Adrenal gland (tissue), 12 donors: ENCODE data around the gene RAPGEF4. TPM values are rescaled to one million over a fixed set of nuclear protein-coding genes. Genes with fewer than 3 reads are reported as not detected.

ENCODE experiments used
- DNase-seq, 7 donors: peaks; one replicate each; pipeline ENCODE4 v3.0.0-alpha.2; 2019 to 2020
- H3K27ac ChIP-seq, 5 donors: fragments of 200-600 bp; sonication (generic) in 4 of 5; 1 replicate in 3 of 5; 2 replicates in 2 of 5; pipeline versions ENCODE4 v1.5.1 to v1.8.0; 2016 to 2020; ENCODE audit warnings: mild to moderate bottlenecking in 1 of 5
- H3K27me3 ChIP-seq: fragments of 200-600 bp; 2 replicates; pipeline ENCODE4 v1.8.0; 2021
- H3K36me3 ChIP-seq, 2 donors: fragments of 200-600 bp; replicated peaks in 1 of 2; 1 replicate in 1 of 2; 2 replicates in 1 of 2; pipeline versions ENCODE4 v1.5.1 to v1.8.0; 2018 to 2022
- H3K4me1 ChIP-seq, 2 donors: fragments of 200-600 bp; replicated peaks in 1 of 2; 1 replicate in 1 of 2; 2 replicates in 1 of 2; pipeline versions ENCODE4 v1.5.1 to v1.8.0; 2018 to 2021
- H3K4me3 ChIP-seq, 4 donors: fragments of 200-600 bp; sonication (generic) in 3 of 4; one replicate each; pipeline ENCODE4 v1.5.1; 2016 to 2018
- H3K9me3 ChIP-seq, 3 donors: fragments of 200-600 bp; sonication (generic) in 1 of 3; replicated peaks in 1 of 3; 1 replicate in 2 of 3; 2 replicates in 1 of 3; pipeline versions ENCODE4 v1.5.1 to v1.8.0; 2016 to 2021
- POLR2A ChIP-seq, 2 donors: fragments of 450-650 bp; IDR thresholded peaks; one replicate each; pipeline ENCODE4 v1.6.1; 2017; ENCODE audit warnings: antibody characterized with exemption in 2 of 2, mild to moderate bottlenecking in 2 of 2, moderate library complexity in 1 of 2
- WGBS, 4 donors: extraction: QIAGEN DNeasy Blood & Tissue Kit in 2 of 4; methylation state at CpG; one replicate each; pipeline versions ENCODE4 v1.1.5 to v1.1.7; 2013 to 2017; 5-methylcytosine and 5-hydroxymethylcytosine counted together
- intact Hi-C, 2 donors: fragments of 100-400 bp; cut with DNase I; formaldehyde crosslinking; loops; one replicate each; pipeline versions ENCODE4 v1.14.1 to v1.15.0; 2022 to 2023
- polyA plus RNA-seq, 3 donors: library from polyadenylated mRNA; stranded (reverse); fragments of 200-250 nt in 2 of 3; fragments of 350-450 nt in 1 of 3; fragmentation: Illumina TruSeq in 1 of 3; extraction: RNeasy Lipid Tissue Mini Kit (QIAGEN cat#74804) in 1 of 3; gene quantifications; one replicate each; pipeline ENCODE4 v1.2.3, GENCODE V29; 2013 to 2014
- total RNA-seq, 9 donors: library from RNA; depleted of rRNA in 4 of 9; stranded (reverse); fragments of >200 nt in 4 of 9; fragments of 120-200 nt in 1 of 9; fragmentation: NEBNext Ultra II Directional in 1 of 9; extraction: Animal tissue kit (Norgen Biotek cat#: 25700) in 1 of 9; gene quantifications; one replicate each; pipeline versions ENCODE4 v1.1.0 to v1.2.4, GENCODE V29; 2013 to 2023
- TF ChIP-seq, protein P1 (sequence below), 6 experiments: fragments of 450-650 bp in 4 of 6; fragments of 200-600 bp in 2 of 6; sonication (generic) in 1 of 6; IDR thresholded peaks; 1 replicate in 5 of 6; 2 replicates in 1 of 6; pipeline versions ENCODE4 v1.5.1 to v1.8.0; 2016 to 2021; ENCODE audit warnings: antibody characterized with exemption in 6 of 6, mild to moderate bottlenecking in 2 of 6, moderate library complexity in 1 of 6
- donor health status: healthy with polysubstance abuse.
- donor health status: Bipolar disorder and iron deficiency.
- donor health status: DM: yes; HTN: yes; CAD: no.
- donor health status: DM: no; HTN: no; CAD: no.
- donor health status: DM: no; HTN: no; CAD: no.
- donor health status: DM: yes; HTN: yes; CAD: no.

The RAPGEF4 gene
- total and polyA plus RNA-seq, 12 donors = 24.8 to 288 (median 101) TPM

DNA sequence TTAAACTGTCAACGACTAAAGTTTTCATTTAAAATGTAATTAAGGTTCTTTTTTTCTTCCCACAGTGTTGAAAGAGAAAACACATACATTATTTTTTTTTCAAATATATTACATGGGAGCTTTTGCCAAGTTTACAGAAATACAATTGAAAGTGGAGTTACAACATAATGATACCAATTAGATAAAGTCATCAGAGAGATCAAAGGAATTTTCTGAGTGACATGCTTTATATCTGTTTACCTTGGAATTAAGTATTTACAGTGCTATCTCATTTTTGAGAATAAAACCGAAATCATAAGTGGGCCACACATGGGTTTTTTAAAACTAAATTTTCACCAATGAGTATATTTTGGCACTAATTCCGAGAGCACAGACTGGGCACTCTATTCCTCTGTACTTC lies 165.2 kb downstream of the RAPGEF4 start:
- intact Hi-C loops = no loop called here
- no peaks in the 10 kb centered on the region for H3K9me3 ChIP-seq
- no peaks in the 10 kb centered on the region for H3K36me3 ChIP-seq
- no peak overlapping the region for H3K4me3 ChIP-seq
- DNase-seq = no peak
- no peak overlapping the region for H3K27ac ChIP-seq
- 53 to 67% (median 57%) methylated on average over 3 of the region's 3 CpGs for whole genome bisulfite sequencing, 4 donors
- no peak for TF ChIP-seq POLR2A (IDR thresholded peaks at IDR 0.05)
- TF ChIP-seq, protein P1, sequence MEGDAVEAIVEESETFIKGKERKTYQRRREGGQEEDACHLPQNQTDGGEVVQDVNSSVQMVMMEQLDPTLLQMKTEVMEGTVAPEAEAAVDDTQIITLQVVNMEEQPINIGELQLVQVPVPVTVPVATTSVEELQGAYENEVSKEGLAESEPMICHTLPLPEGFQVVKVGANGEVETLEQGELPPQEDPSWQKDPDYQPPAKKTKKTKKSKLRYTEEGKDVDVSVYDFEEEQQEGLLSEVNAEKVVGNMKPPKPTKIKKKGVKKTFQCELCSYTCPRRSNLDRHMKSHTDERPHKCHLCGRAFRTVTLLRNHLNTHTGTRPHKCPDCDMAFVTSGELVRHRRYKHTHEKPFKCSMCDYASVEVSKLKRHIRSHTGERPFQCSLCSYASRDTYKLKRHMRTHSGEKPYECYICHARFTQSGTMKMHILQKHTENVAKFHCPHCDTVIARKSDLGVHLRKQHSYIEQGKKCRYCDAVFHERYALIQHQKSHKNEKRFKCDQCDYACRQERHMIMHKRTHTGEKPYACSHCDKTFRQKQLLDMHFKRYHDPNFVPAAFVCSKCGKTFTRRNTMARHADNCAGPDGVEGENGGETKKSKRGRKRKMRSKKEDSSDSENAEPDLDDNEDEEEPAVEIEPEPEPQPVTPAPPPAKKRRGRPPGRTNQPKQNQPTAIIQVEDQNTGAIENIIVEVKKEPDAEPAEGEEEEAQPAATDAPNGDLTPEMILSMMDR (IDR thresholded peaks at IDR 0.05) = no peak
- H3K4me1 ChIP-seq = peaks cover 0 to 22% of the 10 kb centered on the region in 2 donors
- no peaks in the 10 kb centered on the region for H3K27me3 ChIP-seq

DNA sequence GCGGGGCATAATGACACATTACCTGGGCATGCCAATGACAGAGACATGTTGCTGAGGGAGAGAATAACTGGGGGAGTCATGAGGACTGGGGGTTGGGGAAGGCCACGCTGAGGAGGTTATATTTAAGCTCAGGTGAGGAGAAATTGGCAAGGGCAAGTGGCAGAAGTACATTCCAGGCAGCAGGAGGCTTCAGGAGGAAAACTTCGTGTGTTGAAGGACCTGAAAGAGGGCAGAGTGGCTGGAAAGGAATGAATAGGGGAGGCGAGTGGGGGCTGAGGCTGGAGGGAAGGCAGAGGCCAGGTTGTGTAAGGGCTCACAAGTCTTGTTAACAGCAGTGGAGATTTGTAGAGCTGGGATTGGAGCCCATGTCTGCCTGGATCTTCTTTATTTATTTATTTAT lies 166.3 kb downstream of the RAPGEF4 start:
- intact Hi-C loops = no loop called here
- Histone ChIP-seq H3K4me1 (peaks cover 5 to 30% of the 10 kb centered on the region in 2 donors), H3K9me3 (no peaks in the 10 kb centered on the region), H3K4me3 (no peak overlapping the region), H3K36me3 (no peaks in the 10 kb centered on the region), H3K27me3 (no peaks in the 10 kb centered on the region), H3K27ac (no peak overlapping the region)
- peak in 1 of 7 donors; percentile 40 for DNase-seq
- TF ChIP-seq, protein P1 (IDR thresholded peaks at IDR 0.05) = no peak
- 89 to 96% (median 93%) methylated on average over 4 of the region's 4 CpGs for WGBS, 4 donors

DNA sequence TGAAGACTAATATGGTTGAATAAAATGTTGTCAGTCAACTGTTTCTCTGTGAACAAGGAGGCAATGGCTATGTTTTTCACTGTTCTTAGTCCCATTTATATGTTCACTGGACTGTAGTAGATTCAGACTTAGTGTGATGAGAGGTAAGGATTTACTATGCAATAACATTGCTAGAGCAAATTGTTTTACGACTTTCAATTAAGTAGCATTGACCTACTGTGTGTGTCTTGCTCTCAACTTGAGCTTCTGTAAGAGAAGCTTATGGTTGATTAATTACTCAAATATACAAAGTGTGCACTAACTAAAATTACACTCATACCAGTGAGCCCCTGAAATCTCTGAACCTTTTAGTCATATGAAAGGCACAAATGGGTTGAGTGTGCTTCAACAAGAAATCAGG lies 168.6 kb downstream of the RAPGEF4 start:
- Histone ChIP-seq H3K4me3 (no peak overlapping the region), H3K27me3 (no peaks in the 10 kb centered on the region), H3K27ac (no peak overlapping the region), H3K4me1 (peaks cover 5 to 27% of the 10 kb centered on the region in 2 donors), H3K36me3 (no peaks in the 10 kb centered on the region), H3K9me3 (no peaks in the 10 kb centered on the region)
- intact Hi-C loops = no loop called here
- no peak for DNase-seq
- no peak for TF ChIP-seq POLR2A (IDR thresholded peaks at IDR 0.05)
- TF ChIP-seq, protein P1 (IDR thresholded peaks at IDR 0.05) = no peak
- WGBS, 4 donors = 79 to 94% (median 89%) methylated on average over 1 of the region's 1 CpG

DNA sequence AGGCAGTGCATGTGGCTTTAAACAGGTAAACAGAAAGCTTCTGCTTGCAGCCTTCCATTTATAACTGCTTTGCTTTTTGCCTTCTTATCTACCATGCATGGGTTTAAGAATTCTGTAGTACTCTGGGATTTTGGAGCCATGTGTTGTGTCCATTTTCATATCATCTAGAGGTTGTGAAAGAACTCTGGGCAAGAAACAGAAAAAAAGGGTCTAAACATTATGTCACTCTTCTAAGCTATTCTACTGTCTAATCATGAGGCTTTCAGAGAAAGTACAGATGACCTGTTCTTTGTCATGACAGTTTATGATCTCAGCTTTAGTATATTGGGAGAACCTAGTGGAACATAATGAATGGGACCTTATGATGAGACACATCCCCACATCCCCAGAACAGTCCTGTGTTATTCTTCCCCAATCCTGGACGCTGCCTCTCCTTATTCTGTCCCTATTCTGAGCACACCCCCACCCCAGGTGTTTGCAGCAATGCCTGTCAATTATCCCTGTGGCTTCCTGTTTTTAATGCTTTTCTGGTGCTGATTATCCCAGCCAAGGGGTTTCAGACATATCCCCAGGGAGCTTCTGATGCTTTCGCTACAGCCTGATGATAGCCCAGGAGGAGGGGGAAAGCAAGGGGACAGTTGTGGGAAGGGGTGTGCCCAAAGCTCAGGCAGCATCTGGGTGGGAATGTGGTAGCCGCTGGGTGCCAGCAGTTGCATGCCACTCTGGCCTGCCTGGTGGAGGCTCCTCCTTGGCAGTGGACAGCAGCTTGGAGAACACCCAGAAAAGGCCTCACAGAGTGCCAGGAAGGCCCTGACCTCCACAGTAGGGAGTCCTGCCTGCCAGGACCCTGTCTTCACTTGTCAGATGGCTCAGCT lies 170.5 kb downstream of the RAPGEF4 start:
- Histone ChIP-seq H3K27ac (peak overlapping the region in 1 of 5 donors; percentile 46), H3K27me3 (no peaks in the 10 kb centered on the region), H3K36me3 (no peaks in the 10 kb centered on the region), H3K9me3 (no peaks in the 10 kb centered on the region), H3K4me1 (peaks cover 5 to 15% of the 10 kb centered on the region in 2 donors), H3K4me3 (no peak overlapping the region)
- WGBS, 4 donors = 49 to 64% (median 56%) methylated on average over 3 of the region's 3 CpGs
- intact Hi-C loops = no loop called here
- peak; percentile 52 to 82 (median 65) for DNase-seq
- TF ChIP-seq, protein P1 (IDR thresholded peaks at IDR 0.05) = no peak
- TF ChIP-seq POLR2A (IDR thresholded peaks at IDR 0.05) = no peak
